Ishikawa (cell line): Measurements from ENCODE around the gene STK17B.

ENCODE experiments used
- CEBPB ChIP-seq: IDR thresholded peaks from 2 replicates; pipeline ENCODE4 v1.6.1; 2012
- CREB1 ChIP-seq: IDR thresholded peaks from 2 replicates; pipeline ENCODE4 v1.6.1; 2012; ENCODE audit warnings: low read depth
- EGR1 ChIP-seq: IDR thresholded peaks from 2 replicates; pipeline ENCODE4 v1.6.1; 2012
- EP300 ChIP-seq: IDR thresholded peaks from 2 replicates; pipeline ENCODE4 v1.6.1; 2012; ENCODE audit warnings: borderline replicate concordance
- FOXM1 ChIP-seq: IDR thresholded peaks from 2 replicates; pipeline ENCODE4 v1.6.1; 2012; ENCODE audit warnings: low read depth, borderline replicate concordance
- MAX ChIP-seq: IDR thresholded peaks from 2 replicates; pipeline ENCODE4 v1.6.1; 2012
- NFIC ChIP-seq: IDR thresholded peaks from 2 replicates; pipeline ENCODE4 v1.6.1; 2012
- REST ChIP-seq: IDR thresholded peaks from 2 replicates; pipeline ENCODE4 v1.6.1; 2012; ENCODE audit warnings: low read depth, mild to moderate bottlenecking
- TAF1 ChIP-seq: IDR thresholded peaks from 2 replicates; pipeline ENCODE4 v1.6.1; 2012; ENCODE audit warnings: low read depth, mild to moderate bottlenecking
- TEAD4 ChIP-seq: IDR thresholded peaks from 2 replicates; pipeline ENCODE4 v1.6.1; 2012
- USF1 ChIP-seq: IDR thresholded peaks from 2 replicates; pipeline ENCODE4 v1.6.1; 2012
- YY1 ChIP-seq: IDR thresholded peaks from 2 replicates; pipeline ENCODE4 v1.6.1; 2012; ENCODE audit warnings: low read depth

- TF ChIP-seq TAF1 (no peak), MAX (no peak), YY1 (no peak), EP300 (no peak), CREB1 (no peak), TEAD4 (no peak), USF1 (no peak), EGR1 (no peak), REST (no peak), FOXM1 (no peak), CEBPB (no peak), NFIC (no peak)
Observed at GRCh38 chr2:196142825-196143224, 28.6 kb downstream of the STK17B start.
